ENCODE measurements around the gene XAB2.

GRCh38 chr19:7643031-7643415 lies 13.7 kb upstream of the XAB2 start:
- TF ChIP-seq, protein P1, sequence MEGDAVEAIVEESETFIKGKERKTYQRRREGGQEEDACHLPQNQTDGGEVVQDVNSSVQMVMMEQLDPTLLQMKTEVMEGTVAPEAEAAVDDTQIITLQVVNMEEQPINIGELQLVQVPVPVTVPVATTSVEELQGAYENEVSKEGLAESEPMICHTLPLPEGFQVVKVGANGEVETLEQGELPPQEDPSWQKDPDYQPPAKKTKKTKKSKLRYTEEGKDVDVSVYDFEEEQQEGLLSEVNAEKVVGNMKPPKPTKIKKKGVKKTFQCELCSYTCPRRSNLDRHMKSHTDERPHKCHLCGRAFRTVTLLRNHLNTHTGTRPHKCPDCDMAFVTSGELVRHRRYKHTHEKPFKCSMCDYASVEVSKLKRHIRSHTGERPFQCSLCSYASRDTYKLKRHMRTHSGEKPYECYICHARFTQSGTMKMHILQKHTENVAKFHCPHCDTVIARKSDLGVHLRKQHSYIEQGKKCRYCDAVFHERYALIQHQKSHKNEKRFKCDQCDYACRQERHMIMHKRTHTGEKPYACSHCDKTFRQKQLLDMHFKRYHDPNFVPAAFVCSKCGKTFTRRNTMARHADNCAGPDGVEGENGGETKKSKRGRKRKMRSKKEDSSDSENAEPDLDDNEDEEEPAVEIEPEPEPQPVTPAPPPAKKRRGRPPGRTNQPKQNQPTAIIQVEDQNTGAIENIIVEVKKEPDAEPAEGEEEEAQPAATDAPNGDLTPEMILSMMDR (tag by site-specific recombination; IDR thresholded peaks at IDR 0.05) = no peak
- TF ChIP-seq ZBTB7A (tag by site-specific recombination; IDR thresholded peaks at IDR 0.05; ENCODE audit: low read depth) = no peak
- TF ChIP-seq ZSCAN23 (tag by site-specific recombination; IDR thresholded peaks at IDR 0.05) = no peak
- no peak for TF ChIP-seq REST (tag by site-specific recombination; IDR thresholded peaks at IDR 0.05)
- TF ChIP-seq TCF7L2 (IDR thresholded peaks at IDR 0.05; ENCODE audit: borderline replicate concordance, low read depth, low read length) = no peak
- TF ChIP-seq KLF10 (tag by site-specific recombination; IDR thresholded peaks at IDR 0.05) = no peak
- TF ChIP-seq, protein P2, sequence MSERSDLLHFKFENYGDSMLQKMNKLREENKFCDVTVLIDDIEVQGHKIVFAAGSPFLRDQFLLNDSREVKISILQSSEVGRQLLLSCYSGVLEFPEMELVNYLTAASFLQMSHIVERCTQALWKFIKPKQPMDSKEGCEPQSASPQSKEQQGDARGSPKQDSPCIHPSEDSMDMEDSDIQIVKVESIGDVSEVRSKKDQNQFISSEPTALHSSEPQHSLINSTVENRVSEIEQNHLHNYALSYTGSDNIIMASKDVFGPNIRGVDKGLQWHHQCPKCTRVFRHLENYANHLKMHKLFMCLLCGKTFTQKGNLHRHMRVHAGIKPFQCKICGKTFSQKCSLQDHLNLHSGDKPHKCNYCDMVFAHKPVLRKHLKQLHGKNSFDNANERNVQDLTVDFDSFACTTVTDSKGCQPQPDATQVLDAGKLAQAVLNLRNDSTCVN (tag by site-specific recombination; optimal IDR thresholded peaks at IDR 0.05) = no peak
- TF ChIP-seq ZNF670 (tag by site-specific recombination; IDR thresholded peaks at IDR 0.05; ENCODE audit: low read depth) = no peak
- TF ChIP-seq KLF16 (tag by site-specific recombination; IDR thresholded peaks at IDR 0.05) = no peak
- TF ChIP-seq BCL11A (tag by site-specific recombination; IDR thresholded peaks at IDR 0.05; ENCODE audit: low read depth) = no peak
- TF ChIP-seq ZNF677 (tag by site-specific recombination; IDR thresholded peaks at IDR 0.05) = no peak

All from HEK293 (cell line).